HG03575 (cell line): ENCODE results near the gene VPS8.

Experiments used
- ATAC-seq: cut with Tn5 transposase; IDR thresholded peaks from one replicate; pipeline ENCODE4 v1.9.1; 2021; ENCODE audit not compliant: unreplicated experiment, insufficient number of reproducible peaks, low FRiP score; ENCODE audit errors: extremely low read depth

The VPS8 gene

DNA sequence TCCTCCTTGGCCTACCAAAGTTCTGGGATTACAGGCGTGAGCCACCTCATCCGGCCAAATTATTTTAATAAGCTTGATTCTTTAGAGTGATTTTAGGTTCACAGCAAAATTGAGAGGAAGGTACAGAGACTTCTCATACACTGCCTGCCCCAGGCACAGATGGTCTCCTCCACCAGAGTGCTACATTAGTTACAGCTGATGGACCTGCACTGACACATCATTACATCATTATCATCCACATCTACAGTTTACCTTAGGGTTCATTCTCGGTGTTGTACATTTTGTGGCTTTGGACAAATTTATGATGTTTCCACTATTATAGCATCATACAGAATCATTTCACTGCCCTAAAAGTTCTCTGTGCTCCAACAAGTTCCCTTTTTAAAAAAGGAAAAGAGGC lies 4.4 kb upstream of the VPS8 start:
- no peak for ATAC-seq

GRCh38 chr3:184808021-184808420 lies 3.9 kb upstream of the VPS8 start:
- no peak for ATAC-seq

GRCh38 chr3:184810146-184810545 lies 1.8 kb upstream of the VPS8 start:
- ATAC-seq: no peak

GRCh38 chr3:184811034-184811433 lies 932 bp upstream of the VPS8 start:
- ATAC-seq: no peak

DNA sequence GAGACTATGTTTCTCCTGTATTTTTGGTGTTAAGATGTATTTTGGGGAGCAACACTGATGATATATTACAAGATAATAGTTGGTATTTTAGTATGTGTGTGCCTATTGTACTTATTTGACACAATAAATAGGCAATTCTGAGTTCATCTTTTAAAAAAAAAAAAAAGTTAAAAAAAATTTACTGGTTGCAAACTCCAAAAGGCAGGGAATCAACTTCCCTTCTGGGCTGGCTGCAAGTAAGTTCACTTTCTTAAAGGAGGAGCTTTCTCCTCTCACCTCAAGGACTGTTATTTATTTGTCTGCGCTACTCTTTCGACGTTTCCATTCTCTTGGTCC lies 335 bp upstream of the VPS8 start:
- no peak for ATAC-seq

- ATAC-seq: no peak
Observed at GRCh38 chr3:184812662-184813042, 686 bp downstream of the VPS8 start.

DNA sequence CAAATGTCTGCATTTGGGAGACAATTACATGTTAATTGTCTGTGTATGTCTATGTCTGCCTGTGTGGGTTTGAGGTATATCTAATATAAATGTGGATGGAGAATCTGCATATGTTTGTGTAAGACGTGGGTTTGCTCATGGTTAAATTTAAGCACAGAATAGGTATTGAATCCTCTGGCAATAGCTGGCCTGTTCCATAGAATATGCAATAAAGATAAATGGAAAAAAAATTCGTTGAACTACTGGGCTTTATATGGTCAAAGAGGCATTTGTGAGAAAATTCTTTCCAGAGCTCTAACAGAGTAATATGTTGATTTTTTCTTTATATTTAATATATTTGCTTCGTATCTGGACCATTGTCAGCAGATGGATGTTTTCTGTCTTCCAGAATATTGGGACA lies 1.4 kb downstream of the VPS8 start:
- ATAC-seq: no peak

DNA sequence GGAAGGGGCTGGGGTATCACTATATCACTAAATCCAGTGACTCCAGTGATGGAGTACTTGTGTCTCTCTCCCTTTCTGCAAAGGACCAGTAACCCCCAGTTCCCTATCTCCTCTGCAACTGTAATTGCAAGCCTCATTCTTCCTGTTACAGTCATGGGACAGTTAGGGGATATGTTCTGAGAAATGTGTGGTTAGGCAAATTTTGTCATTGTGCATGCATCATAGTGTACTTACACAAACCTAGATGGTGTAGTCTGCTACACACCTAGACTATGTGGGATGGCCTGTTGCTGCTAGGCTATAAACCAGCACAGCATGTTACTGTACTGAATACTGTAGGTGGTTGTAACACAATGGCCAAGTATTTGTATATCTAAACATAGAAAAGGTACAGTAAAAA lies 2.2 kb downstream of the VPS8 start:
- ATAC-seq: no peak

DNA sequence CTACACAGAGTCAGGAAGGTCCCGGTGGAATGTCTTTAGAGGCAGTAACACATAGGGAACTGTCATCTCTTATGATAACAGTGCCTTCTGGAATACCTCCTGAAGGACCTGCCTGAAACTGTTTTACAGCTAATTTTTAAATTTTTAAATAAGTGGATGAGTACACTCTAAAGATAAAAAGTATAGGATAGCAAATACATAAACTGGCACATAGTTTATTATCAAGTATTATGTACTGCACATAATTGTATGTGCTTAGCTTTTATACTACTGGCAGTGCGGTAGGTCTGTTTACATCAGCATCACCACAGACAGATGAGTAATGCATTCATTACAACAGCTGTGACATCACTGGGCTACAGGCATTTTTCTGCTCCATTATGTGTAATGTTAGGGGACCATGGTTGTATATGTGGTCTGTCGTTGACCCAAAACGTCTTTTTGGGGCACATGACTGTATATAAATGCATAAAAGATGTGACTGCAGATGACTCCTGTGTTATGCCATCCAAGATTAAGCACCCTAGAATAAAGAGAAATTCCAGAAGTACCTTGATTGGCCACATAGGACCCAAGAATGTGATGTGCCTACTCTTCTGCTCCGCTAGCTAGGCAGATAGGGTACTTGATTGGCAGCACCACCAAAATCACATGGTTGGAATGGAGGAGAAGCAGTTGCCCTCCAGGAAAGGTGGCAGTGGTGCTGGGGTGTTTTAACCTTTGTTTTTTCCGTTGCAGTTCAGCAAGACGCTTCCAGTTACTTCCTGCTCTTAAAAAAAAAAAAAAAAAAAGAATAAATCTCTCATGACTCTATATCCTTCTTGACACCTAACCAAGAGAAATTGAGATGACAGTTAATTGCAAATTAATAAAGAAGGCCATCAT lies 3.3 kb downstream of the VPS8 start:
- ATAC-seq: no peak

GRCh38 chr3:184816614-184817013 lies 4.6 kb downstream of the VPS8 start:
- ATAC-seq: no peak

DNA sequence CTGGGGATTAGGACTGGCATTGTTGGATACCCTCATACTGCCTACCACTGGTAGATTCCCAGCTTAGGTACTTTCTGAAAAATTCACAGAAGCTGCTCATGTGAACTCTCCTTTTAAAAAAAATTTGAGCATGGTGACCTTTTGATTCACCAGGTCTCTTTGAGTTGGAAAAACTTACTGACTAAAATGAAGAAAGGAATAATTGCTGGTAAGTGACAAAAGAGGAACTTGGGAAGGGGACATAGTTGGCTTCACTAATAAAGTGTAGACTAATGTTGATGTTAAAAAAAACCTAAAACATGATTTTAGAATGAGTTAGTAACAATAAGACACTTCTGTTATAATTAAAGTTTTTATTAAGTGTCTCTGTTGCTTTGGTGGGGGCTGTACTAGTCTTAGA lies 8.6 kb downstream of the VPS8 start:
- no peak for ATAC-seq

- no peak for ATAC-seq
Observed at GRCh38 chr3:184821034-184821433, 9.1 kb downstream of the VPS8 start.

DNA sequence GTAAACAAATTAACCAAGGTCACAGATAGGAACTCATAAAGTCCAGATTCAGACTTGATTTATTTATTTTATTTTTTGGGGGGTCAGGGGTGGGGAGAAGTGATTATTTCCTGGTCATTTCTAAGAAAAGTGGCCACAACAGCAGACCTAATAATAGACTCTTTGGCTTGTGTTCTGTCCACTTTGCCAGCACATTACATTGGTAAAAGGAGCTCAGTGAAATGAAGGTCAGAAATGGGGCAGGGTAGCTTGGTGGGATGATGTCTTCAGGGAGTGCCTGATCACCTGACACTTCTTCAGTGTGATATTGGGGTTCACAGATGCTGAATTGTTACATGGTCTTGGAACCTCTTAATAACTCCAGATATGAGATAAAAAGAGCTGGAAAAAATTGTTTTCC lies 10.1 kb downstream of the VPS8 start:
- ATAC-seq: no peak

DNA sequence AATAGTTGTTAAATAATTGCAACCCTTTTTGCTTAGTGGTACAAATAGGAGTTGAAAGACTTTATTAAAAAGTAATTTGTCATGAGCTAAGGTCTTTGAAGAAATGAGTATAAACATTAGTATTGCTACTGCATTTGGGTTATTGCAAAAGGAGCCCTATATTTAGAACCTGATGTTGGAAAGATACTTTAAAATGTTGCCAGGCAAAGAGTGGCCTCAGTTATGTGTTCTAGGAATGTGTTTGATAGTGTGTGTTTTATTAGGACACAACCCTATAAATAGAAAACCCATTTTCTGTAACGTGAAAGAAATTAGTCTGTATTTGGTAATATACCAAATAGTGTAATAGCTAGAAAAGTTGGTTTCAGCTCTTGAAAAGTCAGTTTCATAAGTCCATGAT lies 10.7 kb downstream of the VPS8 start:
- ATAC-seq: no peak

DNA sequence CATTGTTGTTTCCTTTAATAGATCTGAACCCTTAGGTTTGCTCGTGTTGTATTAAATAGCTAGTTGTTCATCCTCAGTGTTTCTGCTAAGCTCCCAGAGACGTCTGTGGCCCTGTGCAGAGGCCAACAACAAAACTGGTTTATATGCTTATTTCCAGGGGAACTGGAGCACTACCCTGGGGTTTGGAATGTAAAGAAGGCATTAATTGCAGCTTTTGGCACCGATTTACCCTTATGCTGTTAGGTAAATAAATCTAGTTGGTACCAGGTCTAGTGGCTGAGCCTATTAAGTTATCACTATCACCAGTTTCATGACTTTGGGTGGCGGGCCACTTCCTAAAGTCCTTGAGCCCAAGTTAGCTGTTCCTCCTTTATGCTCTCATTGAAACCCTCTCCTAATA lies 12.0 kb downstream of the VPS8 start:
- ATAC-seq: no peak

GRCh38 chr3:184825121-184825820 lies 13.3 kb downstream of the VPS8 start:
- ATAC-seq: no peak

GRCh38 chr3:184827572-184827971 lies 15.6 kb downstream of the VPS8 start:
- no peak for ATAC-seq

DNA sequence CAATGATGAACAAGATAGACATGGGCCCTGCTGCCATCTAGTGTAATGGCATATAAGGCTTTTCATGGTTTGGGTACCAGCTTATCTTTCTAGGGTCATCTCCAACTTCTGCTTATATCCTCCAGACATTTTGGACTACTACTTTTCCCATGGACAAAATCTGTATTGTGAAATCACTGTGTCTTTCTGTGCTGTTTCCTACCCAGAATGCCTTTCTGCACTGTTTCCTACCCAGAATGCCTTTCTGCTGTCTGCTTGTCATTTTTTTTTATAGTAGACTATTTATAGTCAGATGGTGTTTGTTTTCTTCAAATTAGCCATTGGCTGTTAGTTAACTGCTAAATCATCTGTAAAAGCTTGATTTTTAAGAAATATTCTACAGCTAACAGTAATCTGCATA lies 20.1 kb downstream of the VPS8 start:
- ATAC-seq: no peak

GRCh38 chr3:184832903-184833302 lies 20.9 kb downstream of the VPS8 start:
- ATAC-seq: no peak

DNA sequence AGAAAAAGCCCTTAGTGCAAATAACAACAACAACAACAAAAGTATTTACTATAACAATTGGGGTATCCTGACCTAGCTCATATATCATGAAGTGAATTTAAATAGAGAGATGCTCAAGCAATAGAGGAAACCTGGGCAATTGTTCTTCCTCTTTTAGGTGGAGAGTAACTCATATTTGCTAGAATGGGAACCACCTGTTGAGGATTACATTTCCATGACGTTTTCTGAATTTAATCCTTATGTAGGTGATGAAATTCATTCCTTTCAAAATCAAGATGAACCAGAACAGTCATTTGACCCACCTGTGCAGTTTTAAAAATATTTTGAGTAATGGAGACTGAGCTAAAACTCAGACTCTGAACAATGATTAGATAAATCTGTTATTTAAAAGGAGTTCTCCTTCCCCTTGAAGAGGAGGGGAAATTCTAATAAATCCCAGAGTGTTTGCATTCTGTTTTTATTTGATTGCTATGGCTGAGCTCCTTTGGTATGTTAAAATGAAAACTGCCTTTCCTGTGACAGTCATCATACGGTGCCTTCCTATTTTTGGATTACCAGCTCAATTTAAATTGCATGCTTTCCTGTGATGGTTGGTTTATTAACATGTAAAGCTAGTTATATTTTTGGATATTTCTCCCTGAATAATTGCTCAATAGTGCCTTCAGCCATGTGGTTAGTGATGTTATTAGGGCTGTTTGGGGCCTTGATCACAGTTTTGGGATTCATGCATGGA lies 24.3 kb downstream of the VPS8 start:
- ATAC-seq: no peak
